SW480 (cell line): ENCODE data around the gene CNTN6.

ENCODE experiments used
- DNase-seq: peaks from one replicate; pipeline ENCODE4 v3.0.0-alpha.2; 2016; ENCODE audit warnings: low spot score

Gene CNTN6

GRCh38 chr3:1172644-1173043, 79.8 kb downstream of the CNTN6 start:
- DNase-seq = no peak

- DNase-seq = no peak
Measured at GRCh38 chr3:1179146-1179545, 86.3 kb downstream of the CNTN6 start.

GRCh38 chr3:1183320-1184048, 90.7 kb downstream of the CNTN6 start:
- no peak for DNase-seq

GRCh38 chr3:1190569-1190968, 97.7 kb downstream of the CNTN6 start:
- DNase-seq = no peak

- DNase-seq = no peak
Measured at GRCh38 chr3:1191026-1191425, 98.2 kb downstream of the CNTN6 start.

- no peak for DNase-seq
Measured at GRCh38 chr3:1195947-1196346, 103.1 kb downstream of the CNTN6 start.

GRCh38 chr3:1197051-1197450, 104.2 kb downstream of the CNTN6 start:
- no peak for DNase-seq

- no peak for DNase-seq
Measured at GRCh38 chr3:1200371-1200770, 107.5 kb downstream of the CNTN6 start.

- no peak for DNase-seq
Measured at GRCh38 chr3:1207904-1208303, 115.1 kb downstream of the CNTN6 start.

GRCh38 chr3:1214933-1215332, 122.1 kb downstream of the CNTN6 start:
- no peak for DNase-seq

- no peak for DNase-seq
Measured at GRCh38 chr3:1216856-1217255, 124.0 kb downstream of the CNTN6 start.

- no peak for DNase-seq
Measured at GRCh38 chr3:1227111-1227510, 134.3 kb downstream of the CNTN6 start.

- no peak for DNase-seq
Measured at GRCh38 chr3:1228289-1228688, 135.5 kb downstream of the CNTN6 start.

- DNase-seq = no peak
Measured at GRCh38 chr3:1230920-1231319, 138.1 kb downstream of the CNTN6 start.

- DNase-seq = no peak
Measured at GRCh38 chr3:1232276-1232675, 139.5 kb downstream of the CNTN6 start.

GRCh38 chr3:1235526-1236120, 142.8 kb downstream of the CNTN6 start:
- DNase-seq = no peak

- no peak for DNase-seq
Measured at GRCh38 chr3:1251282-1252060, 158.6 kb downstream of the CNTN6 start.

GRCh38 chr3:1252061-1252430, 159.2 kb downstream of the CNTN6 start:
- DNase-seq = no peak

GRCh38 chr3:1262246-1262645, 169.4 kb downstream of the CNTN6 start:
- DNase-seq = no peak

GRCh38 chr3:1263121-1263520, 170.3 kb downstream of the CNTN6 start:
- no peak for DNase-seq

GRCh38 chr3:1269808-1270207, 177.0 kb downstream of the CNTN6 start:
- no peak for DNase-seq

GRCh38 chr3:1272546-1273265, 179.9 kb downstream of the CNTN6 start:
- no peak for DNase-seq

- peak; percentile 14 for DNase-seq
Measured at GRCh38 chr3:1275495-1275894, 182.7 kb downstream of the CNTN6 start.
